Anterior cingulate cortex (tissue), 58 donors: ENCODE data around the gene HASPIN.

Source experiments
- DNase-seq, 58 donors: peaks; one replicate each; lab custom pipeline; 2025; lab: John Stamatoyannopoulos, UW

HASPIN gene

GRCh38 chr17:3723556-3724377 is at the start of gene HASPIN:
TSS of gene HASPIN (plus strand) at chr17:3723903. CDS start at chr17:3723936, 33 bp downstream.
- DNase-seq: peak in 57 of 58 donors; percentile 21 to 85 (median 74)

GRCh38 chr17:3675886-3676285 is 47.8 kb upstream of the HASPIN start:
- DNase-seq: no peak

GRCh38 chr17:3678095-3678820 is 45.4 kb upstream of the HASPIN start:
- peak in 35 of 58 donors; percentile 12 to 85 (median 51) for DNase-seq

- no peak for DNase-seq
These were observed 44.7 kb upstream of the HASPIN start for GRCh38 chr17:3678821-3679530.

- no peak for DNase-seq
These were observed 44.1 kb upstream of the HASPIN start for GRCh38 chr17:3679531-3680126.

GRCh38 chr17:3681057-3681456 is 42.6 kb upstream of the HASPIN start:
- DNase-seq: no peak

GRCh38 chr17:3681565-3681964 is 42.1 kb upstream of the HASPIN start:
- no peak for DNase-seq

GRCh38 chr17:3682033-3682432 is 41.7 kb upstream of the HASPIN start:
- DNase-seq: no peak

GRCh38 chr17:3683054-3683511 is 40.6 kb upstream of the HASPIN start:
- peak in 2 of 58 donors; percentile 5 to 17 for DNase-seq

- DNase-seq: no peak
These were observed 38.5 kb upstream of the HASPIN start for GRCh38 chr17:3685174-3685573.

GRCh38 chr17:3688027-3688553 is 35.6 kb upstream of the HASPIN start:
- peak in 1 of 58 donors; percentile 12 for DNase-seq

- DNase-seq: no peak
These were observed 34.8 kb upstream of the HASPIN start for GRCh38 chr17:3688852-3689261.

GRCh38 chr17:3689262-3690093 is 34.2 kb upstream of the HASPIN start:
- no peak for DNase-seq

- DNase-seq: no peak
These were observed 33.5 kb upstream of the HASPIN start for GRCh38 chr17:3690094-3690715.

- DNase-seq: no peak
These were observed 32.1 kb upstream of the HASPIN start for GRCh38 chr17:3691617-3692067.

- no peak for DNase-seq
These were observed 31.4 kb upstream of the HASPIN start for GRCh38 chr17:3692346-3692745.

- no peak for DNase-seq
These were observed 30.6 kb upstream of the HASPIN start for GRCh38 chr17:3693141-3693540.

- DNase-seq: no peak
These were observed 29.9 kb upstream of the HASPIN start for GRCh38 chr17:3693829-3694231.
